DMS53 treated with DMSO at 0.1 percent for 48 hours (cell line): Measurements from ENCODE around the gene DAGLB.
"Not testable (repeated sequence)": the region's sequence is repeated elsewhere in the genome, so short reads cannot be mapped to it uniquely, and the experiment has no call there.

ENCODE experiments used
- DNase-seq: peaks from one replicate; lab custom pipeline; 2025; ENCODE audit not compliant: unreplicated experiment; lab: John Stamatoyannopoulos, UW

Gene DAGLB

GRCh38 chr7:6400243-6401105 is 47.3 kb downstream of the DAGLB start:
- not testable (repeated sequence) for DNase-seq

GRCh38 chr7:6399351-6399750 is 48.4 kb downstream of the DAGLB start:
- no peak for DNase-seq

GRCh38 chr7:6398943-6399342 is 48.8 kb downstream of the DAGLB start:
- no peak for DNase-seq

- DNase-seq: not testable (repeated sequence)
Observed at GRCh38 chr7:6397759-6398495, 49.8 kb downstream of the DAGLB start.

GRCh38 chr7:6395898-6396595 is 51.7 kb downstream of the DAGLB start:
- no peak for DNase-seq

GRCh38 chr7:6394114-6394513 is 53.6 kb downstream of the DAGLB start:
- no peak for DNase-seq

- no peak for DNase-seq
Observed at GRCh38 chr7:6393667-6394056, 54.1 kb downstream of the DAGLB start.

GRCh38 chr7:6392712-6393666 is 54.8 kb downstream of the DAGLB start:
- DNase-seq: no peak

- DNase-seq: no peak
Observed at GRCh38 chr7:6389728-6390127, 58.0 kb downstream of the DAGLB start.

- DNase-seq: no peak
Observed at GRCh38 chr7:6387734-6388294, 59.9 kb downstream of the DAGLB start.

GRCh38 chr7:6386779-6387178 is 61.0 kb downstream of the DAGLB start:
- no peak for DNase-seq

GRCh38 chr7:6385909-6386560 is 61.7 kb downstream of the DAGLB start:
- DNase-seq: no peak

- peak; percentile 88 for DNase-seq
Observed at GRCh38 chr7:6385110-6385781, 62.5 kb downstream of the DAGLB start.

GRCh38 chr7:6384327-6384726 is 63.4 kb downstream of the DAGLB start:
- no peak for DNase-seq

- DNase-seq: no peak
Observed at GRCh38 chr7:6382817-6383216, 64.9 kb downstream of the DAGLB start.

GRCh38 chr7:6381846-6382245 is 65.9 kb downstream of the DAGLB start:
- DNase-seq: not testable (repeated sequence)

- DNase-seq: no peak
Observed at GRCh38 chr7:6380310-6381095, 67.3 kb downstream of the DAGLB start.

- DNase-seq: no peak
Observed at GRCh38 chr7:6379886-6380285, 67.9 kb downstream of the DAGLB start.
